ENCODE measurements around the gene CDHR2.

DNA sequence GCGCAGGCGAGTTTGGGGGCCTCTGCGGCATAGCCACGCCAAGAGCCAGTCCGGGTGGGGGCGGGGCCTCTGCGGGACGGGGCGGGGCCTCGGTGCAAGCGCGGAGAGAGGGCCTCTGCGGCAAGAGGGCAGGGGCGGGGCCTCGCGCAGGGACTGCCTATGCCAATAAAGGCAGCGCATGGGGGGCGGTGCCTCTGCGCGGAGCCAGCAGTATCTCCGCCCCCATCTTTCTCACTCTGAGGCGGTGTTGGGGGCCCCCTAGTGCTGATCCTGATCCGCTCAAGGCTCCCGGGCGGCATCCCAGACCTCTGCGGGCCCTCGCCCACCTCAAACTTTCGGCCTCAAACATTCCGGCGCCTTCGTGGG is 70.0 kb downstream of the CDHR2 start:
- no peak for TF ChIP-seq POLR2AphosphoS5 (IDR thresholded peaks at IDR 0.05; ENCODE audit: borderline replicate concordance, low read depth, low read length)
- no peak for TF ChIP-seq EZH2 (IDR thresholded peaks at IDR 0.05)
